GM18951 (cell line): ENCODE results near the gene CEP128.

Source experiments
- POLR2A ChIP-seq: IDR thresholded peaks from 4 replicates; pipeline ENCODE4 v1.6.1; 2011; ENCODE audit warnings: mild to moderate bottlenecking; ENCODE audit not compliant: insufficient read length, insufficient read depth; ENCODE audit errors: extremely low read depth
- in situ Hi-C: fragments of 300-500 bp; cut with MboI; formaldehyde crosslinking; loops from one replicate; pipeline ENCODE4 v1.12.0; 2022; ENCODE audit warnings: low sequenced_read_pairs, mixed read lengths, inconsistent platforms; ENCODE audit not compliant: unreplicated experiment

Gene CEP128

GRCh38 chr14:80609055-80609454 lies 332.5 kb downstream of the CEP128 start:
- no peak for TF ChIP-seq POLR2A
- in situ Hi-C loops, result no loop called here

DNA sequence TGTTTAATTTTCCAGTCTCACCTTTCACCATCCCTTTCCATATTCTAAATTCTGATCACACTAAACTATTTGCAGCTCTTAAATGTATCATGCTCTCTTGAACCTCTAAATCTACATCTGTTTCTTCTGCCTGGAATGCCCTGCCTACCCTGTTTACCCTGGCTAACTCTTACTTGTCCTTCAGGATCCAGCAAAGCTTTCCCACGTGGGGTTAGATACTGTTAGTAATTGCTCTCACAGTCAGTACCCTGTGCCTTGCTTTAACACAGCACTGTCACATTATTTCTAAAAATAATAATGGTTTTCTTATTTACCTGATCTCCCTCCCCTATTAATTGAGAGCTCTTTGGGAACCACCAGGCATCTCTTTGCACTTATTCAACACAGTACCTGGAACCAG lies 333.0 kb downstream of the CEP128 start:
- in situ Hi-C loops, result no loop called here
- no peak for TF ChIP-seq POLR2A

GRCh38 chr14:80607430-80608190 lies 333.9 kb downstream of the CEP128 start:
- no peak for TF ChIP-seq POLR2A
- in situ Hi-C loops, result no loop called here

DNA sequence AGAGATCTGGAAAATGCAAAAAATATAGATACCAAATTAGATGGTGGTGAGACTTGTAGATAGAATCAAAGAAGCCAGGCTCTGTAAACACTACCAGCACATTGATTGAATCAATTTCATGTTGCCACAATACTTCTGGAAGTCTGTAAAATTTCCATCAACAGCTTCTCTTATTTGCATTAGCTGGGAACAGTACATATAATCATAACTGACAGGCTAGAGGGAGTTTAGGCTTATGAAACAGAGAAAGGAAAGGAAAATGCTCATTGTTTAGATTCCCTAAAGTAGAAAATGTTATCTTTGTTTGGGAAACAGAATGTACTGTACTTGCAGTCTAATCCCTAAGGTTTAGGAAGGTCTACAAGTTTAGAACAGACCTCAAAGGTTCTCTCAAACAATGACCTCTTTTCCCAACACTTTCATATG lies 335.2 kb downstream of the CEP128 start:
- in situ Hi-C loops, result no loop called here

GRCh38 chr14:80605536-80605935 lies 336.0 kb downstream of the CEP128 start:
- no peak for TF ChIP-seq POLR2A
- in situ Hi-C loops, result no loop called here

More for the DNA sequence above, 335.2 kb downstream of the CEP128 start:
- TF ChIP-seq POLR2A, result no peak

DNA sequence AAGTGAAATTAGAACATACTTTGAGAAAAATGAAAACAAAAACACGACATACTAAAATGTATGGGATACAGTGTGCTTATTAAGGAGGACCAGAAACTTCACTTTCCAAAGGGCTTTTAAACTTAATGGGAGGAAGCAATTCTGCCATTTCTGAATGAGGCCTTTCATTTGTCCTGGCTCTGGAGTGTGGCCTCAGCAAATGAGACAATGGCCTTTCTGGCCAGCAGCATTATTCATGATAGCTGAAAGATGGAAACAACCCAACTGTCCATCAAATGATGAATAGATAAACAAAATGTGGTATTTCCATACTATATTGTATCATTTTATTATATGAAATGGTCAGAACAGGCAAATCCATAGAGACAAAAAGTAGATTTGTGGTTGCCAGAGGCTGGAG lies 338.6 kb downstream of the CEP128 start:
- in situ Hi-C loops, result no loop called here
- TF ChIP-seq POLR2A, result no peak

DNA sequence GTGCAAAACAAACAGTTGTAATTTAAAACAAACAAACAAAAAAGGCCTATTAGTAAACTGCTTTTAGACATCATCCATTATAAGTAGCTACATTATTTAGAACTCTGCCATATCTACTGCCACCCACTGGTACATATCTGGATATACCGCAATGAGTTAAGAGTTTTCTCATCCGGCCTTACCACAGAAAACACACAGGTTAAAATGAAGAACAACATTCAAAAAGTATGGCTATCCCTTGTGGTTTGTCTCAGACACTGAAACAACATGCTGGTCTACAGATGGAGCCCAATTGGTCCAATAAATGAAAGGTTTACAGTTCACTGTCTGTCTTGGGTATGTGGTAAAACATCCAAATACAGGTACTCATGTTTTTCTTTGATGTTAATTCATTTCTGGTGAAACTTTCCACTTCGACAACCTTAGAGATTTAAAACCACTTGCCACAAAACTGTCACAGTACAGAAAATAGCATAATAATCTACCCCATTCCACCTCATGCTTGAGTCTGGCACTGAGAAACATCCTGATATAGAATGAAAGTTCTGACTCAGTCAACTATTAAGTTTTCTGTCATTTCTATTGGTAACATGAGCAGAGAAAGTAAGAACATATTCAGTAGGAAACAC lies 354.3 kb downstream of the CEP128 start:
- TF ChIP-seq POLR2A, result no peak
- in situ Hi-C loops, result no loop called here

GRCh38 chr14:80586131-80586530 lies 355.4 kb downstream of the CEP128 start:
- no peak for TF ChIP-seq POLR2A
- in situ Hi-C loops, result no loop called here

DNA sequence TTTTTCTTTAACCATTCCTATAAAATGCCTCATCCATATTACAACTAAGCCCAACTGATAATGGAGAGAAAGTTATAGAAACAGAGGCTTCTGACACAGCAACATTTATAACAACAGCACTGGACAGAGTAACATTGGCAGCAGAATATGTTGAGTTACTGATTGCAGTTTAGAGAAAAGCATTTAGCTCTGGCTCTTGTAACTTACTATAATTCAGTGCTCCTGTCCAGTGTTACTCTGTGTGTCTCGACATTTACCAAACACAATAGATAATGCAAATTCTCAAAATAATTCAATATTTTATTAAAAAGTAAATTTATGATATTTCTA lies 356.1 kb downstream of the CEP128 start:
- in situ Hi-C loops, result no loop called here
- no peak for TF ChIP-seq POLR2A

DNA sequence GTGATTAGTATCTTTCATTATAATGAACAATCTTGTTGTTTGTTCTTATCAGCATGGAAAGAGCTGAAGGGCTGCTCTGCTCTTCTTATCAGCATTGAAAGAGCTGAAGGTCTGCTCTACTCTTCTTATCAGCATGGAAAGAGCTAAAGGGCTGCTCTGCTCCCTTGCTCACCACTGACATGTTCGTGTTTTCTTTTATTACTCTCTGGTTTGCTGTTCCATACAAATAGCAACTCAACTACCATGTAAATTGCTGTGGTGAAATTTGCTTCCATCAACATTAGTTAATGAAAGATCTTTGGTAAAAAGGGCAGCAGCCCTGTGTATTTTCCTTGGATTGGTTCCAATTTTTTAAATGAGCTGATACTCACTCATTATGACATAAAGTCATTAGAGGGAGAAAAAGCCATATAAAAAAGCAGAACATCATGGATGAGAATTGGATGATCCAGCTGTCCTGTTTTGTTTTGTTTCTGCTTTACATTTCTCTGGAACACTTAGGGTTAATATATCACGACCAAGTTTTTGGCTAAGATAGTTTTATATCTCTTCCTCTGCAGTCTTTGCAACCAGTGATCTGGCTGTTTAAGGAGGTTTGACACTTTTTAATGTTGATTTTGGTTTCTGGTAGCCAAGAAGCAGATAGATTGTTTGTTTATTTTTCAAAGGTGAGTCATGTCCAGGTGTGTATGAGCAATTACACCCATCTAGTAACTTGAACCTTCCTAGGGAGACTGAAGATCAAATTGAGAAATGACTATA lies 356.6 kb downstream of the CEP128 start:
- in situ Hi-C loops, result no loop called here
- TF ChIP-seq POLR2A, result no peak

- TF ChIP-seq POLR2A, result no peak
- in situ Hi-C loops, result no loop called here
Observed at GRCh38 chr14:80577599-80577998, 363.9 kb downstream of the CEP128 start.

- TF ChIP-seq POLR2A, result no peak
- in situ Hi-C loops, result no loop called here
Observed at GRCh38 chr14:80576401-80576800, 365.1 kb downstream of the CEP128 start.

- no peak for TF ChIP-seq POLR2A
- in situ Hi-C loops, result no loop called here
Observed at GRCh38 chr14:80575763-80576162, 365.8 kb downstream of the CEP128 start.

- no peak for TF ChIP-seq POLR2A
- in situ Hi-C loops, result no loop called here
Observed at GRCh38 chr14:80572666-80573065, 368.9 kb downstream of the CEP128 start.
